Pulmonary artery endothelial cell (primary cell): ENCODE data around the gene SLC36A3. TPM values are rescaled to one million over a fixed set of nuclear protein-coding genes. Genes with fewer than 3 reads are reported as not detected.

Experiments used
- DNase-seq: peaks from one replicate; pipeline ENCODE4 v3.0.0-alpha.2; 2011; ENCODE audit warnings: low read depth, low spot score
- total RNA-seq: library from RNA; depleted of rRNA; stranded (reverse); fragments of >200 nt; gene quantifications from 2 replicates; pipeline ENCODE4 v1.2.3, GENCODE V29; 2014

The SLC36A3 gene
- total RNA-seq, 1 donor from 2014 or later: not detected

DNA sequence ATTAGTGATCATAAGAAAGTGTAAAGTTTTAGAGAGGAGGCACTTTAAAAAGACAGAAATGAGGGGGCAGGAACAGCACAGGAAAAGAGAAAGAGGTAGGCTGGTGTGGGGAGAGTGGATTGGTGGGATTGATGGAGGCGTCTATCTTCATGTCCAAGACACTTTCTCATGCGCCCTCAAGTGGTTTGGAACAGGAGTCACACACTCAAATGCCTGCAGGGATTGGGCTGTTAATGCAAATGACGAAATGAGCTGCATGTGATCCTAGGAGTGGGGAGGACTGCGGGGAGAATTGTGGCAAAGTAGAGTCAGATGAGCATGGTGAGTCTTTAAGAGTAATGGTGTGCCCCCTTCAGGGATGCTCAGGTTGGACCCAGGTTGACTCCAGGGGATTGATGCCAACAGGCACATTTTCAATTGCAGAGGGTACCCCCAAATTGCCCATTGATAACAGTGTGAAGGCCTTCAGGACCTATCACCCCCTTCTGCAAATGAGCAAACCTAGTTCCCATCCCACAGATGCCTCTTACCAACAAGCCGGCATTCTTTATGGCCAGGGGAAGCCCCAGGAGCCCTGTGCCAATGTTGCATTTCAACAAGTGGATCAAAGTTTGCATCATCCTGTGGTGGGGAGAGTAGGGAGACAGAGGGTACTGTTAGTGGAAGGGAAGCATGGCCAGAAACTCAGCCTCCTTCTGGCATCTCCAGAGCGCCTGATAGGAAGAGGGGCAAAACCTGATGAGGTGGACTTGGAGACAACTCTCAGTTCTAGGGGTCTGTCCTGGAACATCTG, 5.3 kb downstream of the SLC36A3 start:
- DNase-seq: peak; percentile 4

DNA sequence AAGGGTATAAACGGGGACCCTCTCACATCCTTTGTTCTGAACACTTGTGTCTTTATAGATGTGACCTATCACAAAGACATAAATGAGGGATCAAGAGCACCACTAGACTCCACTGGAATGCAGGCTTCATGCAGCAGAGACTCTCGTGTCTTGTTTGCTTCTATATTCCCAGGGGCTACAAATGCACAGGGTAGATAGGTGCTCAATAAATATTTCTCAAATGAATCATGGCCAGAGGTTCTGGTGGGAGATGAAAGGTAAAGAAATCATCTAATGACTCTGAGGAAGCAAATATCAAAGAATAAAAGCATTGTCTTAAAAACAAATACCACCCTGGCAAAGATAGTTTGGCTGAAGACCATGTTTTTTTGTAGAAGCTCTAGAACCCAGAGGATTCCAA, 6.6 kb downstream of the SLC36A3 start:
- DNase-seq: no peak

GRCh38 chr5:151296478-151296830, 7.1 kb downstream of the SLC36A3 start:
- no peak for DNase-seq

GRCh38 chr5:151295791-151296477, 7.6 kb downstream of the SLC36A3 start:
- DNase-seq: no peak

DNA sequence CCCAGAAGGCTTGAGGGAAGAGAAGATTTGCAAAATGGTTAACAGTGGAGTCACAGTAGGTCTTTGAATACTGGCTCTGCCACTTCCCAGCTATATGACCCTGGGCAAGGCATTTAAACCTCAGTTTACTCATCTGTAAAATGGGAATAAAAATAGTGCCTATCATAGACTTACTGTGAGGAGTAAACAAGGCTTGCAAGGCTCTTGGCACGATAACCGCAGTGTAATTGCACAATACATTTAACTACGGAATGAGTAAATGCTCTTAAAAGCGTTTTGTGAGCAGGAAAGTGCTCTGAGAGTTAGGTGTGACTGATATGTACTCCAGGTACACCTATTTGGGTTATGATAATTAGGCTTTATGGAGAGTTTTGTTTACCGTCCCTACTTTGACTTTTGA, 8.4 kb downstream of the SLC36A3 start:
- no peak for DNase-seq

DNA sequence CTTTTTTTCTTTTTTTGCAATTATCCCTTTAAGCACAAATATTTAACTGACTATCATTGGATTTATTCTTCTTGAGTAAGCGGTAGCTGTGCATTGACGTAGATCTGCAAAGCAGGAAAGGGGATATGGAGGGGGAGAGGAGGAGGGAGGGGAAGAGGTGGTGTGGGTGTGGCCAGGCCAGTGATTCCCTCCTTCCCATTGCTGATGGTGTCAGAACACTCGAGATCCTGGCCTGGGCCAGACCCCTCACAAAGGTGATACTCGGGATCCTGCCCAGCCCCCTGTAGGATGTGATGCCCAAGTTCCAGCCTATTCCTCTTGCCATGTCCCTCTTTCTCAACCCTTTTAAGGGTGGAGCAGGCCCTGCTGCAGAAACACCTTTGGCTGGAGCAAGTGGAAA, 9.9 kb downstream of the SLC36A3 start:
- no peak for DNase-seq

DNA sequence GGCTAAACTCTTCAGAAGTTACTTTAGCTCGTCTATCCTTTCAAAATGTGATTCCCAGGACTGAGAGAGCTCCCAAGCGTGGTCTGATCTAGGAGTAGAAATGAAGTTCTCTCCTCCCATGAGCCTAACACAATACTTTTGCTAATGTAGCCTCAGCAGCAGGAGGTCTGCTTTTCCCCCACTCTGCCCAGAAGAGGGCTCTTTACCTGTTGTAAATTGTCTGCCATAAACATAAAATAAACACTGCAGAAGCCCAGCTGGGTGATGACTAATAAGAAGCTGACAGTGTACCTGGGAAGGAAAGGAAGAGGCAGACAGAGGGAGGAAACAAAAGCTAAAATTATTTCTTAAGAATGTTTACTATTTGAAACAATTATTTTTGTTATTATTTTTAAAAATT, 15.4 kb downstream of the SLC36A3 start:
- DNase-seq: no peak

- DNase-seq: no peak
Measured at GRCh38 chr5:151286246-151286645, 17.3 kb downstream of the SLC36A3 start.

DNA sequence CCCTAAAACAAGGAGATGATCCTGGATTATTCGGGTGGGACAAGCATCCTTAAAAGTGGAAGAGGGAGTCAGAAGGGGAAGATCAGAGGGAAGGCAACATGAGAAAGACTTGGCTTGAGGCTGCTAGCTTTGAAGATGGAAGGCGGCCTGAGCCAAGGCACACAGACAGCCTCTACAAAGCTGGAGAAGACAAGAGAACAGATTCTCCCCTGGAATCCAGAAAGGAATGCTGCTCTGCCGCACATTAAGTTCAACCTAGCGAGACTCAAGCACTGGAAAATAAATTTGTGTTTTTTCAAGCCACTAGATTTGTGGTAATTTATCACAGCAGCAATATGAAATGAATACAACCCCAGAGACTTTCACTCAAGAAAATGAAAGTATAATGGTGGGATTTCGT, 17.9 kb downstream of the SLC36A3 start:
- no peak for DNase-seq

DNA sequence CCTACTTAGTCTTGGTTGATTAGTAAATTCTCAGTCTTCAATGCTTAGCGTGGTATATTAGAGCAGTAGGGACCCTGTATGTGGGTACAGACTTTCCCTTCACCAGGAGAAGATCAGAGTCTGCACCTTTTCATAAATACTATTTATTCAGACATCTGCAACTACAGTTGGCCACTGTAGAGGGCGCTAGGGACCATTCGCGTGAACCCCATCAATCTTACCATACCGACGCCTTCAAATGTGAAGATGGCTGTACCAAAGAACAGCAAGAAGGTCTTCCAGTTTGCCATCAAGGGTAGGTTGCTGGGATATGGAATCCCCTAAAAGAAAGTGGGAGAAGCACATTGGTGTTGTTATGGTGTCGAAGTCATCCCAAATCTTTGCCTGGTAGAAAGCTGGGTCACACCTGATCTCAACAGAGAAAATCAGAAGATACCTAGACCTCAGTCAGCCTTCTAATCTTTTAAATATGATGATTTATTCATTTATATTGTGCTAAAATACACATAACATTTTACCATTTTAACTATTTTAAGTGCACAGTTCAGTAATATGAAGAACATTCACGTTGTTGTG, 19.1 kb downstream of the SLC36A3 start:
- no peak for DNase-seq

GRCh38 chr5:151283120-151283825, 20.3 kb downstream of the SLC36A3 start:
- DNase-seq: no peak

GRCh38 chr5:151281001-151281639, 22.4 kb downstream of the SLC36A3 start:
- no peak for DNase-seq

GRCh38 chr5:151280443-151280842, 23.1 kb downstream of the SLC36A3 start:
- DNase-seq: no peak

DNA sequence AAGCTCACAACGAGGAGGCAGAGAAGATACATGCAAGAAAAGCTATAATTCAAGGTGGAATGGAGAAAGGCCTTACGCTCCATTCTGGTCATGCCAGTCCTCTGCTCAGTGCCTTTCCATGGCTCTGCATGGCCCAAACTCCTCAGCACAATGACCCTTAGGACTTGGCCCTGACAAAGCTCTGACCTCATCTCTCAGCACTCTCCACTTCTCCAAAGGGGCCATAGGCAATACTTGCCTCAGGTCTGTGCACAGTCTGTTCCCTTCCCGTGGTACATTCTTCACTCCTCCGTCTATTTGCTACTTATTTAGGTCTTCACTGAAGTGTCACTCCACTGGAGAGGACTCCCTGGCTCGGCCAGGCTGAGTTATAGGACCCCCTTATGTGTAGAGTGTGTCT, 24.7 kb downstream of the SLC36A3 start:
- no peak for DNase-seq

DNA sequence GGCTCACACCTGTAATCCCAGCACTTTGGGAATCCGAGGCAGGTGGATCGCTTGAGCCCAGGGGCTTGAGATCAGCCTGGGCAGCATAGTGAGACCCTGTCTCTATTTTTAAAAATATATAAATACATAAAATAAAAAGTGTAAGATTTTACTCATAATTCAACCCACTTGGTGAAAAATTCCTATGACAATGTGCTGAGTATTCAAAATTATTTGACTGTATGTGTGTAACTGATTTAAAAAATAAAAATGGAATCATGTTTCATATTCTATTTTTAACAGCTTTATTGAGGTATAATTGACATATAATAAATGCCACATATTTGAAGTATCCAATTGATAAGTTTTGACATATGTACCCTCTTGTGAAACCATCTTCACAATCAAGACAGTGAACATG, 27.8 kb downstream of the SLC36A3 start:
- DNase-seq: no peak

- no peak for DNase-seq
Measured at GRCh38 chr5:151274666-151275065, 28.9 kb downstream of the SLC36A3 start.

- DNase-seq: no peak
Measured at GRCh38 chr5:151271336-151271735, 32.2 kb downstream of the SLC36A3 start.

DNA sequence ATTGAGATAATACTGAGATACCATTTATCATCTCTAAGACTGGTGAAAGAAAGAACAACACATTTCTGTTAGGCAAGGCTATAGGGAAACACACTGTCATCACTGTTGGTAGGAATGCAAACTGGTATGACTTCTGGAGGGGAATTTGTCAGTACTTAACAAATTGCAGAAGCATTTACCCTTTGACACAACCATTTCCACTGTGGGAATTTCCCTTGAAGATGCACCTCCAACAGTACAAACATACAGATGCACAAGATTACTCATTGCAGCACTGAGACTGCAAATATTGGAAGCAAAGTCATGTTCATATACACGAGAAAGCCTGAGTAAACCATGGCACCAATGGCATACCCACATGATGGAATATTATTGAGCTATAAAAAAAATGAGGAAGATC, 33.0 kb downstream of the SLC36A3 start:
- peak; percentile 11 for DNase-seq

DNA sequence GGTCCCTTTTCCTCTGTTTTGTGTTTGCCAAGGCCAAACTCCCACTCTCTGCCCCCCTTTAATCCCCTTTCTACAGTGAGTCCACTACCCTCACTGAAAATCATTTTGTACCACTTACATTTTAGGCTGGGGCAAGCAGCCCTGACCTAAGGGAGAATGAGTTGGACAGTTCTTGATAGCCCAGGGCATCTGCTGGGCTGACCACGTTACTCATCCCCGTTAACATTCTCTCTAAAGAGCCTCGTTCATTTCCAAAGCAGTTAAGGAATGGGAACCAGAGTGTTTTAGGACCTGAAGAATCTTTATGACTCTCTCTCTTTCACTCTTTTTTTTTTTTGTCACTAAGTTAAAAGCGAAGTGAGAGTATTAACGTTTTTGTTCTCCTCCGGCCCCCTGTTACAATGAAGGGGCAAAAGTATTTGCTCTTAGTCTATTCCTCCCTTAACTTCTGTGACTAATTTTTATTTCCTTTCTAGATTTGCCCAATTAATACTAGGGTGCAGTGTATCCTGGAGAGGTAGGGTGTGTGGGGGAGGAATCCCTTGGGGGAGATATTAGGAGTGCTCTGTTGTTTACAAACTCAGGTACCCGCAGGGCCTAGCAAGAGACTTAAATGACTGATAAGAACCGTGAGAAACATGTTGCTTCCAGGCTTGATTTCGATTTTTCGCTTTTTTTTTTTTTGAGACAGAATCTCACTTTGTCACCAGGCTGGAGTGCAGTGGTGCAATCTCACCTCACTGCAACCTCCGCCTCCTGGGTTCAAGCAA, 35.9 kb downstream of the SLC36A3 start:
- DNase-seq: no peak

DNA sequence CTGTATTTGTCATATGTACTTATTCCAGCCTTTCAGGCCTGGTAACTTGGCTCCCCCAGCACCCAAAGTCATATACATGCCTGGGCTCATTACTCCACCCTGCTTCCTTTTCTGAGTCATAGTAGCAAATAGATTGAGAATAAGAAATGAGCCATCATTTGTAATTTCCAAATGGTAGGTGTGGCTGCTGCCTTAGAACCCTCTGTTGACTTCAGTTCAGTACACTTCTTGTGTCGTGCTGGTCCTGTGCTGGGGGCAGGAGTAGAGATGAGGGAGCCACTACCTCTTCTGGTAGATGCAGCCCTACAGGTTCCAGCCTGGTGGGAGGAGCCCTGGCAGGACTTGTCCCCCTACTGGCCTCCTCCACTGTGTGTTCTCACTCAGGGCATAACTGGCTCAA, 39.5 kb downstream of the SLC36A3 start:
- no peak for DNase-seq

DNA sequence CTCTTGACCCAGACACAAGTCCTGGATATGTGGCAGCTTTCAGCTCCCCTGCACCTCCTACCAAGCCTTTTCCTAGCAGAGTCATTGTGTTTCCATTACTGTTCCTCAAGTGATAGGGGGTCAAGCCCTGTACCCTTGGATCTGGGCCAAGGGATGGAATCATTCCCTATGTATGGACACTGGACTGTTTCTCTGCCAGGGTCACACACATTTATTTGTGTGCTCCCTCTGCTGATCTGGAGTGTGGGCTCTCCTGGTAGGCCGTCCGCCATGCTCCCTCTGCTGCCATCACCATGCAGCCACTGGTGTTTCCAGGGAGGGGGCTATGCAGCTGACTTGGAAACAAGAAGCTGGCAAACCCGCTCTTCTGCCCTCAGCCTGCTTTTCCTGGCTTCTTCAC, 41.0 kb downstream of the SLC36A3 start:
- DNase-seq: no peak
